ENCODE data around the gene KIF5B. TPM values are rescaled to one million over a fixed set of nuclear protein-coding genes. Genes with fewer than 3 reads are reported as not detected.

The KIF5B gene
- total and polyA plus RNA-seq, 2 of the 4 experiments (the other 2 are of a cell fraction): 33.5 to 68.5 TPM

- H3K9me3 ChIP-seq (ENCODE audit: control insufficient read depth, insufficient read depth, low read length): no peaks in the 10 kb centered on the region
- CTCF ChIA-PET: no interaction called here
These were observed 34.8 kb upstream of the KIF5B start for GRCh38 chr10:32091046-32091445.

More at GRCh38 chr10:32091046-32091445, 34.8 kb upstream of the KIF5B start:
- H3K9ac ChIP-seq (ENCODE audit: low read depth, low read length): no peak overlapping the region
- DNase-seq (no peak), ATAC-seq (ENCODE audit: low read depth) (no peak)
- H3K18ac ChIP-seq (ENCODE audit: low read depth, low read length): no peak overlapping the region
- dilution Hi-C loops (cut with HindIII; ENCODE audit: low sequenced_read_pairs, unreplicated experiment): no loop called here
- no peaks in the 10 kb centered on the region for H3K4me1 ChIP-seq (ENCODE audit: control insufficient read depth, insufficient read depth, low read length)
- H2BK20ac ChIP-seq (ENCODE audit: low read depth, low read length): no peak overlapping the region
- H2BK15ac ChIP-seq (ENCODE audit: low read depth, low read length): no peak overlapping the region
- H3K23ac ChIP-seq (ENCODE audit: low read depth, low read length): no peak overlapping the region
- H2AK9ac ChIP-seq (replicated peaks; ENCODE audit: low read depth, low read length, poor library complexity): no peak overlapping the region
- TF ChIP-seq USF2 (IDR thresholded peaks at IDR 0.05; ENCODE audit: low read depth, low read length) (no peak), RCOR1 (IDR thresholded peaks at IDR 0.05; ENCODE audit: insufficient replicate concordance, low read length) (no peak), RFX5 (IDR thresholded peaks at IDR 0.05; ENCODE audit: low read depth, low read length) (no peak), MAFK (IDR thresholded peaks at IDR 0.05; ENCODE audit: low read depth, low read length) (no peak), FOS (IDR thresholded peaks at IDR 0.05; ENCODE audit: low read depth, low read length) (no peak), POLR2A (IDR thresholded peaks at IDR 0.05; ENCODE audit: low read depth, low read length) (no peak), MXI1 (IDR thresholded peaks at IDR 0.05; ENCODE audit: borderline replicate concordance, low read depth, low read length) (no peak), NFE2L2 (IDR thresholded peaks at IDR 0.05; ENCODE audit: low read depth, low read length) (no peak), CEBPB (IDR thresholded peaks at IDR 0.05; ENCODE audit: low read depth, low read length) (no peak), RAD21 (IDR thresholded peaks at IDR 0.05; ENCODE audit: low read length) (no peak), MAZ (IDR thresholded peaks at IDR 0.05; ENCODE audit: borderline replicate concordance, low read depth, low read length) (no peak), CTCF (conservative IDR thresholded peaks at IDR 0.05; ENCODE audit: low read depth, low read length) (no peak), ELK1 (IDR thresholded peaks at IDR 0.05; ENCODE audit: borderline replicate concordance, low read depth, low read length) (no peak), BHLHE40 (IDR thresholded peaks at IDR 0.05; ENCODE audit: low read depth, low read length) (no peak), CHD1 (IDR thresholded peaks at IDR 0.05; ENCODE audit: low read depth, low read length) (no peak), SMC3 (IDR thresholded peaks at IDR 0.05; ENCODE audit: low read depth, low read length) (no peak)
- H3K14ac ChIP-seq (replicated peaks; ENCODE audit: low read depth, low read length): no peak overlapping the region
- H3K4me2 ChIP-seq (ENCODE audit: low read depth, low read length): no peak overlapping the region
- H2BK120ac ChIP-seq (ENCODE audit: low read depth, low read length): no peak overlapping the region
- H3K56ac ChIP-seq (ENCODE audit: extremely low read depth, insufficient read depth, low read length): no peak overlapping the region
- no peaks in the 10 kb centered on the region for H3K9me1 ChIP-seq (ENCODE audit: insufficient read depth, low read length)
- no peaks in the 10 kb centered on the region for H4K20me1 ChIP-seq (ENCODE audit: insufficient read depth, low read length)
- BruUV-seq (replicated peaks): no TSS peak
- no peaks in the 10 kb centered on the region; the same call in 1 of the 2 replicates for H3K27me3 ChIP-seq (ENCODE audit: control insufficient read depth, insufficient read depth, low read length)
- H4K91ac ChIP-seq (ENCODE audit: insufficient read depth, low read depth, low read length): no peak overlapping the region
- H4K5ac ChIP-seq (ENCODE audit: low read depth, low read length): no peak overlapping the region
- intact Hi-C loops (cut with micrococcal nuclease): no loop called here
- POLR2A ChIA-PET (ENCODE audit: unreplicated experiment): no interaction called here
- in situ Hi-C loops (cut with MboI; ENCODE audit: low sequenced_read_pairs): no loop called here
- H3K4me3 ChIP-seq (ENCODE audit: insufficient read depth, low read depth, low read length): no peak overlapping the region
- no peak overlapping the region for H2AK5ac ChIP-seq (ENCODE audit: low read depth, low read length)
- no peak overlapping the region for H2AFZ ChIP-seq (replicated peaks; ENCODE audit: low read length, poor library complexity)
- H3K79me1 ChIP-seq (ENCODE audit: low read depth in 1 of 2, low read length in 2 of 2): no peaks in the 10 kb centered on the region
- H2BK5ac ChIP-seq (ENCODE audit: low read depth, low read length, poor library complexity, severe bottlenecking): no peak overlapping the region
- no peak overlapping the region for H3K4ac ChIP-seq (ENCODE audit: low read depth, low read length)
- no peak overlapping the region for H4K8ac ChIP-seq (ENCODE audit: low read depth in 2 of 2, low read length in 2 of 2)
- no peaks in the 10 kb centered on the region for H3K36me3 ChIP-seq (ENCODE audit: control insufficient read depth, insufficient read depth, low read length)
- H3K27ac ChIP-seq (ENCODE audit: insufficient read depth, low read length): no peak overlapping the region
